ENCODE data around the gene EPS8L1. TPM values are rescaled to one million over a fixed set of nuclear protein-coding genes. Genes with fewer than 3 reads are reported as not detected.

The EPS8L1 gene
- polyA plus RNA-seq, 1 of the 3 experiments (the other 2 are of a cell fraction), result 12.9 TPM

DNA sequence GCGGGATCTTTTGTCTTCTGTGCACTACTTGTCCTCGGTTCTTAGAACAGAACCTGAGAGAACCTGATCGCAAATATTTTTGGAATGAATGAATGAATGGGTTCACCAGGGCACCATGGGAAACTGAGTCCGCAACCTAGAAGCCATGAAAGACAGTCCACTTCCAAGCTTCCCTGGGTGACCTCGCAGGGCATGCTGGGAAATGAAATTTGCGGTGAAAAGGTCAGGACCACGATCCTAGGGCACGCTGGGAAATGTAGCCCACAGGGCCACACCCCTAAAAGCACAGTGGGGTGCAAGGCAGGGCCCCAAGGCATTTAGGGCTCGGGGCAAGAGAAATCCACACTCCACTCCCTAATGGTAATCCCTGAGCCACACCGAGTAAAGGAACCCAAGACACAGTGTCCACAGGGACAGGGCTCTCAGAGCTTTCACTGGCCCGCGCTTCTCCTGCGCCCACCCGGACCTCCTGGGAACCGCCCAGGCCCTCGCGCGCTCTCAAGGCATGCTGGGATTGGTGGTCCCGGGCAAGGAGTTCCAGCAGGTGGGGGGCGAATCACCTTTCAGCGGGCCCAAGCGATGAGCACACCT lies 42.8 kb downstream of the EPS8L1 start:
- peak overlapping the region; percentile 81 for H3K4me2 ChIP-seq
- no peak for DNase-seq
- H3K27me3 ChIP-seq (ENCODE audit: insufficient read depth), result peaks cover 7% of the 10 kb centered on the region
- H3K9me3 ChIP-seq, result no peaks in the 10 kb centered on the region
- peak overlapping the region; percentile 63 to 64 for H3K4me3 ChIP-seq (ENCODE audit: low read depth in 2 of 2, low read length in 1 of 2)
- CTCF ChIA-PET, result interaction anchor here (2.1 to 6.2 kb wide), 4 partner anchors 15 to 42 kb away, joined by 8 to 38 read pairs (median 8); no protein-coding TSS in a partner anchor
- peaks cover 32% of the 10 kb centered on the region for H4K20me1 ChIP-seq (ENCODE audit: insufficient read depth)
- POLR2A ChIA-PET, result no interaction called here
- no peaks in the 10 kb centered on the region for H3K9me2 ChIP-seq
- no peaks in the 10 kb centered on the region for H3K36me3 ChIP-seq (replicated peaks in 1 of 2; ENCODE audit: control insufficient read depth in 1 of 2, insufficient read depth in 2 of 2, low read length in 1 of 2)
- H3F3A ChIP-seq (replicated peaks; ENCODE audit: insufficient read depth), result peaks cover 5% of the 10 kb centered on the region
- no peak for TF ChIP-seq NFIC (IDR thresholded peaks at IDR 0.05; ENCODE audit: borderline replicate concordance)
- TF ChIP-seq SMC3 (IDR thresholded peaks at IDR 0.05; ENCODE audit: low read depth, low read length), result no peak
- TF ChIP-seq, protein P1, sequence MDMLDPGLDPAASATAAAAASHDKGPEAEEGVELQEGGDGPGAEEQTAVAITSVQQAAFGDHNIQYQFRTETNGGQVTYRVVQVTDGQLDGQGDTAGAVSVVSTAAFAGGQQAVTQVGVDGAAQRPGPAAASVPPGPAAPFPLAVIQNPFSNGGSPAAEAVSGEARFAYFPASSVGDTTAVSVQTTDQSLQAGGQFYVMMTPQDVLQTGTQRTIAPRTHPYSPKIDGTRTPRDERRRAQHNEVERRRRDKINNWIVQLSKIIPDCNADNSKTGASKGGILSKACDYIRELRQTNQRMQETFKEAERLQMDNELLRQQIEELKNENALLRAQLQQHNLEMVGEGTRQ (IDR thresholded peaks at IDR 0.05; ENCODE audit: borderline replicate concordance, low read depth, low read length), result no peak
- TF ChIP-seq FOXJ3 (CRISPR knock-in tag; IDR thresholded peaks at IDR 0.05), result no peak
- TF ChIP-seq RAD21 (IDR thresholded peaks at IDR 0.05; ENCODE audit: low read length), result no peak
- TF ChIP-seq USF1 (IDR thresholded peaks at IDR 0.05; ENCODE audit: borderline replicate concordance, low read depth), result no peak
- TF ChIP-seq ELF1 (IDR thresholded peaks at IDR 0.05), result no peak
- no peak for TF ChIP-seq FOSL2 (IDR thresholded peaks at IDR 0.05; ENCODE audit: borderline replicate concordance, low read depth)
- no peak for TF ChIP-seq MXI1 (IDR thresholded peaks at IDR 0.05; ENCODE audit: low read depth, low read length)
- no peak for TF ChIP-seq NRF1 (IDR thresholded peaks at IDR 0.05; ENCODE audit: low read depth, low read length)
- no peak for TF ChIP-seq IRF3 (IDR thresholded peaks at IDR 0.05; ENCODE audit: low read depth, low read length)
- no peak for TF ChIP-seq EP300 (IDR thresholded peaks at IDR 0.05; ENCODE audit: borderline replicate concordance in 1 of 2, low read depth in 1 of 2, low read length in 1 of 2)
- TF ChIP-seq RFX5 (IDR thresholded peaks at IDR 0.05; ENCODE audit: low read length), result no peak
- TF ChIP-seq TCF12 (IDR thresholded peaks at IDR 0.05), result no peak
- no peak for TF ChIP-seq JUND (IDR thresholded peaks at IDR 0.05)
- TF ChIP-seq TAF1 (IDR thresholded peaks at IDR 0.05; ENCODE audit: borderline replicate concordance, low read depth, low read length), result no peak
- TF ChIP-seq TEAD4 (IDR thresholded peaks at IDR 0.05; ENCODE audit: borderline replicate concordance, insufficient read depth), result no peak
- TF ChIP-seq POLR2AphosphoS5 (IDR thresholded peaks at IDR 0.05; ENCODE audit: low read depth, low read length), result no peak
- TF ChIP-seq PBX3 (IDR thresholded peaks at IDR 0.05), result no peak
- H3K4me1 ChIP-seq (ENCODE audit: control insufficient read depth in 1 of 2, insufficient read depth in 2 of 2, low read depth in 1 of 2, low read length in 1 of 2), result peaks cover 9 to 26% of the 10 kb centered on the region in 2 experiments; a peak in 3 of 4 replicates
- H3K9ac ChIP-seq, result peak overlapping the region; percentile 58; the same call in 1 of the 2 replicates
- peaks cover 36% of the 10 kb centered on the region for H3K79me2 ChIP-seq (ENCODE audit: insufficient read depth)
- H2AFZ ChIP-seq (ENCODE audit: low read depth), result peak overlapping the region; percentile 96
- H3K27ac ChIP-seq (ENCODE audit: low read depth in 2 of 2, low read length in 1 of 2), result no peak overlapping the region
- WGBS (ENCODE audit: low lambda C conversion rate), result 79% methylated on average over 14 of the region's 22 CpGs
